DOHH2 (cell line): ENCODE results near the gene RBMS3.

Source experiments
- CTCF ChIP-seq: fragments of 200-600 bp; sonication (generic); IDR thresholded peaks from one replicate; pipeline ENCODE4 v1.5.1; 2014; ENCODE audit warnings: antibody characterized with exemption, mild to moderate bottlenecking, low read depth, low read length; ENCODE audit not compliant: poor library complexity, severe bottlenecking
- EZH2phosphoT487 ChIP-seq: fragments of 200-600 bp; sonication (generic); IDR thresholded peaks from 2 replicates; pipeline ENCODE4 v1.6.1; 2017; ENCODE audit warnings: borderline replicate concordance, mild to moderate bottlenecking, antibody characterized with exemption, low read length, moderate library complexity, mixed read lengths

- TF ChIP-seq CTCF = no peak
- TF ChIP-seq EZH2phosphoT487 = no peak
Measured at GRCh38 chr3:29441422-29441821, 160.6 kb downstream of the RBMS3 start.
